WTC11 (cell line): Measurements from ENCODE around the gene MUC6. TPM values are rescaled to one million over a fixed set of nuclear protein-coding genes. Genes with fewer than 3 reads are reported as not detected.

Experiments used
- CBFB ChIP-seq: sonication (generic); formaldehyde crosslinking; IDR thresholded peaks from 2 replicates; pipeline ENCODE4 v1.8.1; 2022; ENCODE audit warnings: mild to moderate bottlenecking, low read depth, missing genetic modification reagents
- ELF4 ChIP-seq: sonication (generic); formaldehyde crosslinking; IDR thresholded peaks from 2 replicates; pipeline ENCODE4 v1.8.1; 2022; ENCODE audit warnings: low read depth, mild to moderate bottlenecking, moderate library complexity, missing genetic modification reagents
- EMX1 ChIP-seq: fragments of 250-450 bp; sonication (Bioruptor Pico); IDR thresholded peaks from 2 replicates; pipeline ENCODE4 v1.8.0; 2021; ENCODE audit warnings: mild to moderate bottlenecking
- FOXJ3 ChIP-seq: sonication (generic); formaldehyde crosslinking; IDR thresholded peaks from 2 replicates; pipeline ENCODE4 v1.9.0; 2021; ENCODE audit warnings: missing genetic modification reagents, mild to moderate bottlenecking, borderline replicate concordance
- FOXP1 ChIP-seq: sonication (generic); formaldehyde crosslinking; IDR thresholded peaks from 2 replicates; pipeline ENCODE4 v1.8.0; 2022; ENCODE audit warnings: missing genetic modification reagents, mild to moderate bottlenecking, moderate library complexity, borderline replicate concordance
- GABPB1 ChIP-seq: sonication (generic); formaldehyde crosslinking; IDR thresholded peaks from 2 replicates; pipeline ENCODE4 v1.8.1; 2023; ENCODE audit warnings: mild to moderate bottlenecking, missing genetic modification reagents
- GRHL2 ChIP-seq: fragments of 250-450 bp; sonication (Bioruptor Pico); IDR thresholded peaks from 2 replicates; pipeline ENCODE4 v1.8.0; 2022; ENCODE audit warnings: mild to moderate bottlenecking, moderate library complexity; ENCODE audit not compliant: insufficient replicate concordance, severe bottlenecking
- JAZF1 ChIP-seq: fragments of 250-450 bp; sonication (Bioruptor Pico); IDR thresholded peaks from 2 replicates; pipeline ENCODE4 v1.9.0; 2021; ENCODE audit warnings: moderate library complexity, mild to moderate bottlenecking, inconsistent platforms
- JUN ChIP-seq: sonication (generic); formaldehyde crosslinking; IDR thresholded peaks from 2 replicates; pipeline ENCODE4 v1.8.0; 2023; ENCODE audit warnings: mild to moderate bottlenecking, missing genetic modification reagents
- KAT7 ChIP-seq: sonication (generic); formaldehyde crosslinking; IDR thresholded peaks from 2 replicates; pipeline ENCODE4 v1.8.1; 2023; ENCODE audit warnings: missing genetic modification reagents, mild to moderate bottlenecking, borderline replicate concordance
- MXD4 ChIP-seq: fragments of 250-450 bp; sonication (Bioruptor Pico); IDR thresholded peaks from 2 replicates; pipeline ENCODE4 v1.8.0; 2021; ENCODE audit warnings: mild to moderate bottlenecking, moderate library complexity, borderline replicate concordance
- NFE2L1 ChIP-seq: sonication (generic); formaldehyde crosslinking; IDR thresholded peaks from 2 replicates; pipeline ENCODE4 v1.8.1; 2023; ENCODE audit warnings: missing genetic modification reagents
- NFYB ChIP-seq: sonication (generic); formaldehyde crosslinking; conservative IDR thresholded peaks from 2 replicates; pipeline ENCODE4 v1.8.0; 2022; ENCODE audit warnings: low read depth, missing genetic modification reagents
- NR2C2 ChIP-seq: sonication (generic); formaldehyde crosslinking; IDR thresholded peaks from 2 replicates; pipeline ENCODE4 v1.8.0; 2022; ENCODE audit warnings: mild to moderate bottlenecking, missing genetic modification reagents
- OVOL2 ChIP-seq: fragments of 250-450 bp; sonication (Bioruptor Pico); IDR thresholded peaks from 2 replicates; pipeline ENCODE4 v1.9.0; 2021; ENCODE audit warnings: mild to moderate bottlenecking, borderline replicate concordance
- PRRX2 ChIP-seq: fragments of 250-450 bp; sonication (Bioruptor Pico); IDR thresholded peaks from 2 replicates; pipeline ENCODE4 v1.8.0; 2021; ENCODE audit warnings: mild to moderate bottlenecking
- RELA ChIP-seq: sonication (generic); formaldehyde crosslinking; IDR thresholded peaks from 2 replicates; pipeline ENCODE4 v1.8.1; 2022; ENCODE audit warnings: missing genetic modification reagents, mild to moderate bottlenecking, borderline replicate concordance
- SMAD3 ChIP-seq: sonication (generic); formaldehyde crosslinking; IDR thresholded peaks from 2 replicates; pipeline ENCODE4 v1.8.0; 2022; ENCODE audit warnings: missing genetic modification reagents, mild to moderate bottlenecking, borderline replicate concordance
- SOX15 ChIP-seq: fragments of 250-450 bp; sonication (Bioruptor Pico); IDR thresholded peaks from 2 replicates; pipeline ENCODE4 v1.9.0; 2021; ENCODE audit warnings: mild to moderate bottlenecking
- TCF7 ChIP-seq: sonication (generic); formaldehyde crosslinking; IDR thresholded peaks from 2 replicates; pipeline ENCODE4 v1.8.0; 2022; ENCODE audit warnings: mild to moderate bottlenecking, low read depth, missing genetic modification reagents, moderate library complexity
- TEAD4 ChIP-seq: sonication (generic); formaldehyde crosslinking; IDR thresholded peaks from 2 replicates; pipeline ENCODE4 v1.8.0; 2022; ENCODE audit warnings: mild to moderate bottlenecking, missing genetic modification reagents
- ZNF121 ChIP-seq: sonication (generic); formaldehyde crosslinking; IDR thresholded peaks from 2 replicates; pipeline ENCODE4 v1.8.0; 2023; ENCODE audit warnings: missing genetic modification reagents
- ZNF138 ChIP-seq: sonication (generic); formaldehyde crosslinking; conservative IDR thresholded peaks from 2 replicates; pipeline ENCODE4 v1.8.1; 2022; ENCODE audit warnings: mild to moderate bottlenecking, moderate library complexity, missing genetic modification reagents
- ZNF219 ChIP-seq: sonication (generic); formaldehyde crosslinking; IDR thresholded peaks from 2 replicates; pipeline ENCODE4 v1.8.0; 2023; ENCODE audit warnings: missing genetic modification reagents, mild to moderate bottlenecking, borderline replicate concordance
- ZNF232 ChIP-seq: sonication (generic); formaldehyde crosslinking; IDR thresholded peaks from 2 replicates; pipeline ENCODE4 v1.8.0; 2022; ENCODE audit warnings: mild to moderate bottlenecking, missing genetic modification reagents
- ZNF423 ChIP-seq: fragments of 250-450 bp; sonication (Bioruptor Pico); IDR thresholded peaks from 2 replicates; pipeline ENCODE4 v2.1.2; 2022; ENCODE audit warnings: mild to moderate bottlenecking, moderate library complexity
- total RNA-seq: library from RNA; stranded (reverse); gene quantifications from 3 replicates; pipeline ENCODE4 v1.2.3, GENCODE V29; 2021
- TF ChIP-seq, protein P1 (sequence below): sonication (generic); formaldehyde crosslinking; IDR thresholded peaks from 2 replicates; pipeline ENCODE4 v1.8.0; 2022; ENCODE audit warnings: mild to moderate bottlenecking, missing genetic modification reagents
- TF ChIP-seq, protein P2 (sequence below): sonication (generic); formaldehyde crosslinking; IDR thresholded peaks from 2 replicates; pipeline ENCODE4 v1.8.0; 2022; ENCODE audit warnings: mild to moderate bottlenecking, missing genetic modification reagents
- TF ChIP-seq, protein P3 (sequence below): sonication (generic); formaldehyde crosslinking; IDR thresholded peaks from 2 replicates; pipeline ENCODE4 v1.8.0; 2022; ENCODE audit warnings: mild to moderate bottlenecking, missing genetic modification reagents
- TF ChIP-seq, protein P4 (sequence below): fragments of 250-450 bp; sonication (Bioruptor Pico); IDR thresholded peaks from 2 replicates; pipeline ENCODE4 v2.1.2; 2022; ENCODE audit warnings: mild to moderate bottlenecking, moderate library complexity
- TF ChIP-seq, protein P5 (sequence below): sonication (generic); formaldehyde crosslinking; IDR thresholded peaks from 2 replicates; pipeline ENCODE4 v1.8.1; 2023; ENCODE audit warnings: mild to moderate bottlenecking, moderate library complexity, missing genetic modification reagents
- TF ChIP-seq, protein P6 (sequence below): fragments of 250-450 bp; sonication (Bioruptor Pico); IDR thresholded peaks from 2 replicates; pipeline ENCODE4 v1.9.0; 2021; ENCODE audit warnings: mild to moderate bottlenecking
- TF ChIP-seq, protein P7 (sequence below): sonication (generic); formaldehyde crosslinking; IDR thresholded peaks from 2 replicates; pipeline ENCODE4 v1.8.1; 2022; ENCODE audit warnings: mild to moderate bottlenecking, moderate library complexity, missing genetic modification reagents

MUC6 gene
- total RNA-seq, 1 experiment from 2014 or later, result 0.13 TPM

DNA sequence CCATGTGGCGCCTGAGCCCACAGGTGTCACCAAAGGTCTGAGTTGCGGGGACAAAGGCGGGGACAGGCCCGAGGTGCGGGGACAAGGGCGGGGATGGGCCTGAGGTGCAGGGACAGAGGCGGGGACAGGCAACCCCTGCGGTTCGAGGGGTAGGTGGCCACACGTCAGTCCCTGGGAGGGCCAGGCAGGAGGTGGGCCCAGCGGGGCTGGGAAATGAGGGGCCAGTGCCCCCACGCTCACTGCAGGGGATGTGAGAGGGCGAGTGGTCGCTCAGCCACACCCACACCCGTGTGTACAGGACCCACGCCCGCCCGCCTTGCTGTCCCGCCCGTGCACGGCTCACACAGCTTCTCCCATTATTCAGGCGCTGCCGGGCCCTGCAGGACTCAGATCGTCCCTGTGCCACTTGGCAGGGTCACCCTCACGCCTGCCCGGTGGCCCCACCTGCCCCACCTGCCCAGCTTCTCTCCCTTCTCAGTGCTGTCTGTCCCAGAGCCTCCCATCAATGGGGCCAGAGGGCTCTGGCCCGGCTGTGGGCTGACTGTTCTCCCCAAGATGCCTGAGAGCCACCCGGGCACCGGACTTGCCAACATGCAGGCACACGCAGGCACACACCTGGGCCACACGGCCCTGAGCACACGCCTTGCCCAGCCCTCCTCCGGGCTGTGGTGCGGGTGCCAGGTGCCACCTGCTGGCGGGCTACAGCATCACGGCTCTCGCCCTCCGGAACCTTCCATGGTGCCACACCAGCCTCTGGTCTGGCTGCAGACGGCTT lies 14.2 kb upstream of the MUC6 start (continued):
- TF ChIP-seq, protein P1, sequence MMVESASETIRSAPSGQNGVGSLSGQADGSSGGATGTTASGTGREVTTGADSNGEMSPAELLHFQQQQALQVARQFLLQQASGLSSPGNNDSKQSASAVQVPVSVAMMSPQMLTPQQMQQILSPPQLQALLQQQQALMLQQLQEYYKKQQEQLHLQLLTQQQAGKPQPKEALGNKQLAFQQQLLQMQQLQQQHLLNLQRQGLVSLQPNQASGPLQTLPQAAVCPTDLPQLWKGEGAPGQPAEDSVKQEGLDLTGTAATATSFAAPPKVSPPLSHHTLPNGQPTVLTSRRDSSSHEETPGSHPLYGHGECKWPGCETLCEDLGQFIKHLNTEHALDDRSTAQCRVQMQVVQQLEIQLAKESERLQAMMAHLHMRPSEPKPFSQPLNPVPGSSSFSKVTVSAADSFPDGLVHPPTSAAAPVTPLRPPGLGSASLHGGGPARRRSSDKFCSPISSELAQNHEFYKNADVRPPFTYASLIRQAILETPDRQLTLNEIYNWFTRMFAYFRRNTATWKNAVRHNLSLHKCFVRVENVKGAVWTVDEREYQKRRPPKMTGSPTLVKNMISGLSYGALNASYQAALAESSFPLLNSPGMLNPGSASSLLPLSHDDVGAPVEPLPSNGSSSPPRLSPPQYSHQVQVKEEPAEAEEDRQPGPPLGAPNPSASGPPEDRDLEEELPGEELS, result 0 out of 2 replicates have a peak, but pooled peaks have one; percentile 24
- TF ChIP-seq, protein P2, sequence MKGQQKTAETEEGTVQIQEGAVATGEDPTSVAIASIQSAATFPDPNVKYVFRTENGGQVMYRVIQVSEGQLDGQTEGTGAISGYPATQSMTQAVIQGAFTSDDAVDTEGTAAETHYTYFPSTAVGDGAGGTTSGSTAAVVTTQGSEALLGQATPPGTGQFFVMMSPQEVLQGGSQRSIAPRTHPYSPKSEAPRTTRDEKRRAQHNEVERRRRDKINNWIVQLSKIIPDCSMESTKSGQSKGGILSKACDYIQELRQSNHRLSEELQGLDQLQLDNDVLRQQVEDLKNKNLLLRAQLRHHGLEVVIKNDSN (CRISPR knock-in tag), result no peak
- TF ChIP-seq TEAD4 (CRISPR knock-in tag) (no peak), JUN (CRISPR knock-in tag) (no peak), PRRX2 (CRISPR knock-in tag) (no peak), NFYB (no peak), MXD4 (CRISPR knock-in tag) (no peak), RELA (0 out of 2 replicates have a peak, but pooled peaks have one; percentile 44), EMX1 (CRISPR knock-in tag) (no peak), CBFB (CRISPR knock-in tag) (no peak), TCF7 (no peak), ZNF232 (CRISPR knock-in tag) (no peak), GABPB1 (CRISPR knock-in tag) (no peak), NFE2L1 (CRISPR knock-in tag) (no peak), FOXP1 (CRISPR knock-in tag) (no peak; the same call in 1 of the 2 replicates), ZNF423 (no peak), KAT7 (CRISPR knock-in tag) (no peak), ELF4 (no peak), ZNF138 (CRISPR knock-in tag) (no peak), ZNF121 (CRISPR knock-in tag) (no peak), GRHL2 (CRISPR knock-in tag) (no peak), SOX15 (CRISPR knock-in tag) (no peak), SMAD3 (no peak), JAZF1 (CRISPR knock-in tag) (no peak), ZNF219 (CRISPR knock-in tag) (no peak), FOXJ3 (CRISPR knock-in tag) (no peak), OVOL2 (CRISPR knock-in tag) (no peak), NR2C2 (CRISPR knock-in tag) (no peak)
- TF ChIP-seq, protein P3, sequence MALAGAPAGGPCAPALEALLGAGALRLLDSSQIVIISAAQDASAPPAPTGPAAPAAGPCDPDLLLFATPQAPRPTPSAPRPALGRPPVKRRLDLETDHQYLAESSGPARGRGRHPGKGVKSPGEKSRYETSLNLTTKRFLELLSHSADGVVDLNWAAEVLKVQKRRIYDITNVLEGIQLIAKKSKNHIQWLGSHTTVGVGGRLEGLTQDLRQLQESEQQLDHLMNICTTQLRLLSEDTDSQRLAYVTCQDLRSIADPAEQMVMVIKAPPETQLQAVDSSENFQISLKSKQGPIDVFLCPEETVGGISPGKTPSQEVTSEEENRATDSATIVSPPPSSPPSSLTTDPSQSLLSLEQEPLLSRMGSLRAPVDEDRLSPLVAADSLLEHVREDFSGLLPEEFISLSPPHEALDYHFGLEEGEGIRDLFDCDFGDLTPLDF, result no peak
- TF ChIP-seq, protein P4, sequence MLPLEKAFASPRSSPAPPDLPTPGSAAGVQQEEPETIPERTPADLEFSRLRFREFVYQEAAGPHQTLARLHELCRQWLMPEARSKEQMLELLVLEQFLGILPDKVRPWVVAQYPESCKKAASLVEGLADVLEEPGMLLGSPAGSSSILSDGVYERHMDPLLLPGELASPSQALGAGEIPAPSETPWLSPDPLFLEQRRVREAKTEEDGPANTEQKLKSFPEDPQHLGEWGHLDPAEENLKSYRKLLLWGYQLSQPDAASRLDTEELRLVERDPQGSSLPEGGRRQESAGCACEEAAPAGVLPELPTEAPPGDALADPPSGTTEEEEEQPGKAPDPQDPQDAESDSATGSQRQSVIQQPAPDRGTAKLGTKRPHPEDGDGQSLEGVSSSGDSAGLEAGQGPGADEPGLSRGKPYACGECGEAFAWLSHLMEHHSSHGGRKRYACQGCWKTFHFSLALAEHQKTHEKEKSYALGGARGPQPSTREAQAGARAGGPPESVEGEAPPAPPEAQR, result no peak
- TF ChIP-seq, protein P5, sequence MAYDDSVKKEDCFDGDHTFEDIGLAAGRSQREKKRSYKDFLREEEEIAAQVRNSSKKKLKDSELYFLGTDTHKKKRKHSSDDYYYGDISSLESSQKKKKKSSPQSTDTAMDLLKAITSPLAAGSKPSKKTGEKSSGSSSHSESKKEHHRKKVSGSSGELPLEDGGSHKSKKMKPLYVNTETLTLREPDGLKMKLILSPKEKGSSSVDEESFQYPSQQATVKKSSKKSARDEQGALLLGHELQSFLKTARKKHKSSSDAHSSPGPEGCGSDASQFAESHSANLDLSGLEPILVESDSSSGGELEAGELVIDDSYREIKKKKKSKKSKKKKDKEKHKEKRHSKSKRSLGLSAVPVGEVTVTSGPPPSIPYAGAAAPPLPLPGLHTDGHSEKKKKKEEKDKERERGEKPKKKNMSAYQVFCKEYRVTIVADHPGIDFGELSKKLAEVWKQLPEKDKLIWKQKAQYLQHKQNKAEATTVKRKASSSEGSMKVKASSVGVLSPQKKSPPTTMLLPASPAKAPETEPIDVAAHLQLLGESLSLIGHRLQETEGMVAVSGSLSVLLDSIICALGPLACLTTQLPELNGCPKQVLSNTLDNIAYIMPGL (CRISPR knock-in tag), result 0 out of 2 replicates have a peak, but pooled peaks have one; percentile 33
- TF ChIP-seq, protein P6, sequence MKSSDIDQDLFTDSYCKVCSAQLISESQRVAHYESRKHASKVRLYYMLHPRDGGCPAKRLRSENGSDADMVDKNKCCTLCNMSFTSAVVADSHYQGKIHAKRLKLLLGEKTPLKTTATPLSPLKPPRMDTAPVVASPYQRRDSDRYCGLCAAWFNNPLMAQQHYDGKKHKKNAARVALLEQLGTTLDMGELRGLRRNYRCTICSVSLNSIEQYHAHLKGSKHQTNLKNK, result no peak
- TF ChIP-seq, protein P7, sequence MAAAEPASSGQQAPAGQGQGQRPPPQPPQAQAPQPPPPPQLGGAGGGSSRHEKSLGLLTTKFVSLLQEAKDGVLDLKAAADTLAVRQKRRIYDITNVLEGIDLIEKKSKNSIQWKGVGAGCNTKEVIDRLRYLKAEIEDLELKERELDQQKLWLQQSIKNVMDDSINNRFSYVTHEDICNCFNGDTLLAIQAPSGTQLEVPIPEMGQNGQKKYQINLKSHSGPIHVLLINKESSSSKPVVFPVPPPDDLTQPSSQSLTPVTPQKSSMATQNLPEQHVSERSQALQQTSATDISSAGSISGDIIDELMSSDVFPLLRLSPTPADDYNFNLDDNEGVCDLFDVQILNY (CRISPR knock-in tag), result no peak
